Measurements from ENCODE around the gene LRRC3.

DNA sequence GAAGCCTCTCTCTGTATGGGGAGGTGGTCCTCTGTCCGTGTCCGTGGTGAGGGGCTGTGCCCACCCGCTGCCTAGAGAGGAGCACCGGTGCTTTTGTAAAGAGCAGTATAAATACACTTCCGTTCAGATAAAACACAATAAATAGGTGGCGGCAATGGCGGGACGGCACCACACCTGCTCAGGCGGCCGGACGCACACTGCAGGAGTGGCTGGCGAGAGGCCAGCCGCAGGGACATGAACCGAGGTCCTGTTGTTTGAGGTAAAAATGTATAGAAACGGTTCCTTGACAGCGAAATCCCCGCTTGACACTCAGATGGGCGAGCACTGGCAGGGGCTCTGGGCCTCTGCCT lies 43.9 kb downstream of the LRRC3 start:
- TF ChIP-seq, protein P1, sequence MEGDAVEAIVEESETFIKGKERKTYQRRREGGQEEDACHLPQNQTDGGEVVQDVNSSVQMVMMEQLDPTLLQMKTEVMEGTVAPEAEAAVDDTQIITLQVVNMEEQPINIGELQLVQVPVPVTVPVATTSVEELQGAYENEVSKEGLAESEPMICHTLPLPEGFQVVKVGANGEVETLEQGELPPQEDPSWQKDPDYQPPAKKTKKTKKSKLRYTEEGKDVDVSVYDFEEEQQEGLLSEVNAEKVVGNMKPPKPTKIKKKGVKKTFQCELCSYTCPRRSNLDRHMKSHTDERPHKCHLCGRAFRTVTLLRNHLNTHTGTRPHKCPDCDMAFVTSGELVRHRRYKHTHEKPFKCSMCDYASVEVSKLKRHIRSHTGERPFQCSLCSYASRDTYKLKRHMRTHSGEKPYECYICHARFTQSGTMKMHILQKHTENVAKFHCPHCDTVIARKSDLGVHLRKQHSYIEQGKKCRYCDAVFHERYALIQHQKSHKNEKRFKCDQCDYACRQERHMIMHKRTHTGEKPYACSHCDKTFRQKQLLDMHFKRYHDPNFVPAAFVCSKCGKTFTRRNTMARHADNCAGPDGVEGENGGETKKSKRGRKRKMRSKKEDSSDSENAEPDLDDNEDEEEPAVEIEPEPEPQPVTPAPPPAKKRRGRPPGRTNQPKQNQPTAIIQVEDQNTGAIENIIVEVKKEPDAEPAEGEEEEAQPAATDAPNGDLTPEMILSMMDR (IDR thresholded peaks at IDR 0.05): no peak
- no peak for TF ChIP-seq POLR2A (IDR thresholded peaks at IDR 0.05)

Data from adrenal gland (tissue), 5 donors.